ENCODE data around the gene REG4. TPM values are rescaled to one million over a fixed set of nuclear protein-coding genes. Genes with fewer than 3 reads are reported as not detected.

The REG4 gene
- total and polyA plus RNA-seq, 7 donors: 0.10 TPM; not detected in 6

DNA sequence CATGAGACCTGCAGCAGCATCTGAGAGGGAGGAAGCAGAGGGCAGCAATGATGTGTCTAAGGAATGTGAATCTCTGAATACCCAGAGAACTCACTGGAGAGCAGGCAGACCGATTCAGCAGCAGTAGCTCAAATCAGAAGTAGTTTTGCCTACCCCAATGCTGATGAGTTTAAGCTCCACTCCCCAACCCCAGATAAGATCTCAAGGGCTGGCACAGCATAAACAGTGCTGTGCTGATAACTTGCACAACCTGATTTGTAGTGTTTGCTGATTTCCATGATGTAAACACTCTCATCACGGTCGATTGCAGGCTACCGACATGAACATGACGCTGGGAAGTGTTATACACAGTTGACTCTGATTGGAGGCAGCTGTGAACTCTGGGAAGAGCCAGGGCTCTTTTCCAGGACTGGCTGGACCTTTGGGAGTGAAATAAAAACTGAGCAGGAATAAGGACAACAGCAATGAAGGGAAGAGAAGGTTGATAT lies 31.3 kb downstream of the REG4 start:
- H3K36me3 ChIP-seq (ENCODE audit: insufficient read depth in 1 of 2, low read depth in 1 of 2): no peaks in the 10 kb centered on the region
- H3K27me3 ChIP-seq (ENCODE audit: insufficient read depth in 3 of 3, low read length in 2 of 3): no peaks in the 10 kb centered on the region
- intact Hi-C loops (cut with DNase I): no loop called here
- TF ChIP-seq CTCF (IDR thresholded peaks at IDR 0.05): no peak
- H3K4me1 ChIP-seq: no peaks in the 10 kb centered on the region
- peak overlapping the region; percentile 25 for H3K4me3 ChIP-seq
- H3K9me3 ChIP-seq: no peaks in the 10 kb centered on the region
- DNase-seq: no peak
- 6 to 11% (median 8%) methylated on average over 5 of the region's 5 CpGs for WGBS, 3 donors
- peak in 2 of 4 donors; percentile 33 to 38 for ATAC-seq
- no peak overlapping the region for H3K27ac ChIP-seq

- no peaks in the 10 kb centered on the region for H3K9me3 ChIP-seq
- no peak overlapping the region for H3K27ac ChIP-seq
- WGBS, 3 donors: 87 to 93% (median 92%) methylated on average over 10 to 13 of the region's 13 CpGs
- no peaks in the 10 kb centered on the region for H3K36me3 ChIP-seq (ENCODE audit: insufficient read depth in 1 of 2, low read depth in 1 of 2)
- no peak for ATAC-seq
- H3K4me3 ChIP-seq: no peak overlapping the region
- DNase-seq: no peak
- peaks cover under 1% of the 10 kb centered on the region for H3K4me1 ChIP-seq
- no peak for TF ChIP-seq CTCF (IDR thresholded peaks at IDR 0.05)
- intact Hi-C loops (cut with DNase I): no loop called here
- H3K27me3 ChIP-seq (ENCODE audit: insufficient read depth in 3 of 3, low read length in 2 of 3): no peaks in the 10 kb centered on the region
Measured at GRCh38 chr1:119778886-119779560, 32.2 kb downstream of the REG4 start.

DNA sequence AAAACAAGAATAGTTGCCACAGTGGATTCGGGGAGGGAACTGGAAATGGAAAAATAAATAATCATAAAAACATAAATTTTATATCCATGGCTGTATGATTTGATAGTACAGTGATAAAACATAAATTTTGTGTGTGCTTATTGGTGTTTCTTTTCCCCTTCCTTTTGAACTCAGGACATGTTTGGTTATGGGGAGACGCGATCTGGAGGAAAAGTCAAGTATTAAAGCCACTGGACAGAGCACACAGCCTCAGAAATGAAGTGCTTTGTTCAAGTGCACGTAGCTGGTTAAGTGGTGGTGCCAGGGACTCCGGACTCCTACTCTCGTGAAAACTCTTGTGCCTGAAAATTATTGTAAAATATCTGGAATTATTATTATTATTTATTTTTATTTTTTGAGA lies 32.9 kb downstream of the REG4 start:
- Histone ChIP-seq H3K9me3 (no peaks in the 10 kb centered on the region), H3K27me3 (ENCODE audit: insufficient read depth in 3 of 3, low read length in 2 of 3) (no peaks in the 10 kb centered on the region), H3K36me3 (ENCODE audit: insufficient read depth in 1 of 2, low read depth in 1 of 2) (no peaks in the 10 kb centered on the region), H3K4me1 (peaks cover 7% of the 10 kb centered on the region), H3K4me3 (no peak overlapping the region), H3K27ac (no peak overlapping the region)
- ATAC-seq (no peak), DNase-seq (no peak)
- TF ChIP-seq CTCF (IDR thresholded peaks at IDR 0.05): no peak
- 94 to 96% (median 96%) methylated on average over 6 of the region's 6 CpGs for WGBS, 3 donors
- intact Hi-C loops (cut with DNase I): no loop called here

DNA sequence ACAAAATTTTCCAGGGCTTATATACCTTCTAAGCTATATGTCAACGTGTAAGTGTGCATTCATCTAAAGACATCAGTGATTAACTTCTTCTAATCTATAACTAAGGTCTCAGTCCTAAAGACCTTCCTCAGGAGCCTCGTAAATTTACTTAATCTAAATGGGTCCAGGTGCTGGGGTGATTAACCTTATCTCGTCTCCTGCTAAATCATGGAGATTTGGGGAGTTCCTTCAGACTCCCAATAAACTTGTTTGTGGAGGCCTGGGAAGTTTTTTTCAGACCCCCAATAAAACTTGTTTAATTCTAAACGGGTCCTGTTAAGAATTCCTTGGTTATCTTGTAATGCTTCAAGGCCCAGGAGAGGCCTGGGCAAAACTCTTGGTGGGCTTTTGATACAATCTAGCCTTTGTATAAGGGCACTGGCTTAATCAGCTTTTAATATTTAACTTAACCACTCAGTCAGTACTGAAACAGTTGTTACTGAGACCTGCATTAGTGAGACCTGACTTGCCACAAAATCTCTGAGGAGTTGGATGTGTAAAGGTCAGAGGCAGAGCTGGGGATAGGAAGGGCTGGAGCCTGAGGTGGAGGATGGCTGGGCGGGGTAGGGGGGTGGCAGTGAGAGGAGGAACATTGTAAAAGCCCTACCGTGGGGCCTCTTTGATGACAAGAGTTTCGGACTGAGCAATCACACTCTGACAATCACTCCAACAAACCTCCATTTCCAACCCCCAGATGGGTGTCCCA lies 36.3 kb downstream of the REG4 start:
- Histone ChIP-seq H3K27ac (no peak overlapping the region), H3K9me3 (no peaks in the 10 kb centered on the region), H3K4me1 (peaks cover 9% of the 10 kb centered on the region), H3K27me3 (ENCODE audit: insufficient read depth in 3 of 3, low read length in 2 of 3) (no peaks in the 10 kb centered on the region), H3K36me3 (ENCODE audit: insufficient read depth in 1 of 2, low read depth in 1 of 2) (no peaks in the 10 kb centered on the region), H3K4me3 (no peak overlapping the region)
- ATAC-seq (no peak), DNase-seq (no peak)
- intact Hi-C loops (cut with DNase I): no loop called here
- 77 to 83% (median 80%) methylated on average over 7 of the region's 7 CpGs for WGBS, 3 donors
- no peak for TF ChIP-seq CTCF (IDR thresholded peaks at IDR 0.05)
